T-helper 2 cell treated with Interferon-gamma antibody and Interleukin-4, amounts not matched to agents 100 ng/mL and 5 ng/mL, for 36 hours (primary cell): ENCODE results near the gene RHBDD2. TPM values are rescaled to one million over a fixed set of nuclear protein-coding genes. Genes with fewer than 3 reads are reported as not detected.
"Not testable (repeated sequence)": the region's sequence is repeated elsewhere in the genome, so short reads cannot be mapped to it uniquely, and the experiment has no call there.

Experiments used
- intact Hi-C: fragments of 100-400 bp; cut with micrococcal nuclease; formaldehyde crosslinking; loops from one replicate; pipeline ENCODE4 v1.15.1; 2023
- total RNA-seq: library from RNA; stranded (reverse); gene quantifications from 2 replicates; pipeline ENCODE4 v1.2.3, GENCODE V29; 2022

Gene RHBDD2
- total RNA-seq: 46.2 and 48.9 TPM in 2 replicates

GRCh38 chr7:75878769-75879611, at the start of gene RHBDD2:
RHBDD2 (plus strand) TSS chr7:75879034; CDS start chr7:75879083, 49 bp downstream.
- intact Hi-C loops: loop anchor here (1.0 to 2.0 kb wide), 5 partner anchors 36 to 288 kb away; partner anchors contain the start of genes HIP1, POR and STYXL1

DNA sequence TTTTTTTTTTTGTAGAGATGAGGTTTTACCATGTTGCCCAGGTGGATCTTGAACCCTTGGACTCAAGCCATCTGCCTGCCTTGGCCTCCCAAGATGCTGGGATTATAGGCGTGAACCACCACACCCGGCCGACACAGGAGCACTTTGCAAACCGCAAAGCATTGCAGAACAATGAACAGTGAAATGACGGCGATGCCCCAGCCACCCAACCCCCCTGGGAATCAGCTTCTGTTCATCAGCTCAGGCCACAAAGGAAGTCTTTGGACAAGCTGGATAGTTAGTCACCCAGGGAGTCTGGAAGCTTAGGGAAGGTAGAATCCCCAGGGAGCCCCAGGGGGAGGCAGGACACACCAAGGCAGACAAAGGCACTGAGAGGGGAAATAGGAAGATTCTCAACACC, 49.2 kb upstream of the RHBDD2 start:
- intact Hi-C loops: not testable (repeated sequence)

DNA sequence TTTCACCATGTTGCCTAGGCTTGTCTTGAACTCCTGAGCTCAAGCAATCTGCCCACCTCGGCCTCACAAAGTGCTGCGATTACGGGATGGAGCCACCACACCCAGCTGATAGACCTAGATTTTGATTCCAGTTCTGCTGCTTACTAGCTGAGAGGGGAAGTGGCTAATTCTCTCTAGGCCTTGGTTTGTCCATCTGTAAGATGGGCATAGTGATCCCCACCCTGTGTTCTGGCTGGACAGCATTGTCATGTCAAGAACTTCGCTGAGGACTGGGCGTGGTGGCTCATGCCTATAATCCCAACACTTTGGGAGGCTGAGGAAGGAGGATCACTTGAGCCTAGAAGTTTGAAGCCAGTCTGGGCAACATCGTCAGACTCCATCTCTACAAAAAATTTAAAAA, 47.9 kb upstream of the RHBDD2 start:
- intact Hi-C loops: no loop called here

GRCh38 chr7:75833662-75834061, 45.2 kb upstream of the RHBDD2 start:
- intact Hi-C loops: not testable (repeated sequence)

- intact Hi-C loops: no loop called here
These were observed 43.0 kb upstream of the RHBDD2 start for GRCh38 chr7:75835688-75836285.

DNA sequence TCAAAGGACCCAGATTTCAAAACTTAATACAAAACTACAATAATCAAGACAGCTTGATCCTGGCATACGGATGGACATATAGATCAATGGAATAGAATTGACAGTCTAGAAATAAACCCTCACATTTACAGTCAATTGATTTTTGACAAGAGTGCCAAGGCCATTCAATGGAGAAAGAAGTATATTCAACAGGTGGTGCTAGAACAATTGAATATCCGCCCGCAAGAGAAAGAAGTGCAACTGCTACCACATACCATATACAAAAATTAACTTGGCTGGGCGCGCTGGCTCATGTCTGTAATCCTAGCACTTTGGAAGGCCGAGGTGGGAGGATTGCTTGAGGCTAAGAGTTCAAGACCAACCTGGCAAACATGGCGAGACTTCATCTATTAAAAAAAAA, 42.0 kb upstream of the RHBDD2 start:
- intact Hi-C loops: no loop called here

- intact Hi-C loops: not testable (repeated sequence)
These were observed 40.4 kb upstream of the RHBDD2 start for GRCh38 chr7:75838281-75838930.

DNA sequence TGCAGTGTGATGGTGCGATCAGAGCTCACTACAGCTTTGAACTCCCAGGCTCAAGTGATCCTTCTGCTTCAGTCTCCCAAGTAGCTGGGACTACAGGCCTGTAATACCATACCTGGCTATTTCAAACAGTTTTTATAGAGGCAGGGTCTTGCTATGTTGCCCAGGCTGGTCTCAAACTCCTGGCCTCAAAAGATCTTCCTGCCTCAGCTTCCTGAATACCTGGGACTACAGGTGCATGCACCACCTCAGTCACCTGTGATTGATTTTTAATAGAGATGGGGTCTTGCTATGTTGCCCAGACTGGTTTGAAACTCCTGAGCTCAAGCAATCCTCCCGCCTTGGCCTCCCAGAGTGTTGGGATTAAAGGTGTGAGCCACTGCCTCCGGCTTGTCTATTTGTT, 38.8 kb upstream of the RHBDD2 start:
- intact Hi-C loops: no loop called here

- intact Hi-C loops: no loop called here
These were observed 35.9 kb upstream of the RHBDD2 start for GRCh38 chr7:75842836-75843446.

GRCh38 chr7:75843613-75844116, 35.2 kb upstream of the RHBDD2 start:
- intact Hi-C loops: no loop called here

DNA sequence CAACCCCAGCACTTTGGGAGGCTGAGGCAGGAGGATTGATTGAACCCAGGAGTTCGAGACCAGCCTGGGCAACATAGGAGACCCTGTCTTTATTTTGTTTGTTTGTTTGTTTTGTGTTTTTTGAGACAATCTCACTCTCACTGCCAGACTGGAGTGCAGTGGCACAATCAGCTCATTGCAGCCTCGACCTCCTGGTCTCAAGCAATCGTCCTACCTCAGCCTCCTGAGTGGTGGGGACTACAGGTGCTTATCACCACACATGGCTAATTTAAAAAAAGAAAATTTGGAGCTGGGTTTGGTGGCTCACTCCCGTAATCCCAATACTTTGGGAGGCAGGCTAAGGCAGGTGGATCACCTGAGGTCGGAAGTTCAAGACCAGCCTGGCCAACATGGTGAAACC, 34.7 kb upstream of the RHBDD2 start:
- intact Hi-C loops: no loop called here

GRCh38 chr7:75845132-75845531, 33.7 kb upstream of the RHBDD2 start:
- intact Hi-C loops: not testable (repeated sequence)

DNA sequence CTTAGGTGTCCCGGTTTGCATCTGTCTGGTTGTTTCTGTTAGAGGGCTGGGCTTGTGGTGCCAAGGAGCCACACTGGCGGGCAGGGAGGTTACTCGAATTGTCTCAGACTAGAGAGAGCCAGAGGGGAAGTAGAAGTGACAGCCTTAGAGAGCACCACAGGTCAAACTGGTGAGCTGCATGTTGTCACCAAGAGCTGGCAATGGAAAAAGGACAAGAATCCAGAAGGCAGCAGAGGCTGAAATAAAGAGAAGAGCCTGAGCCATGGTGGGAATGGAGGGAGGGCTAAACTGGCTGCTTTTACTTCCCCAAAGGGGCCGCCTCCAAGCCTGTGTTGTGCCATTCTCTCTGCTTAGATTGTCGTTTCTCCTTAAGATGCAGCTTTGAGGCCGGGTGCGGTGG, 31.1 kb upstream of the RHBDD2 start:
- intact Hi-C loops: no loop called here

- intact Hi-C loops: no loop called here
These were observed 29.3 kb upstream of the RHBDD2 start for GRCh38 chr7:75849573-75849972.

- intact Hi-C loops: no loop called here
These were observed 28.6 kb upstream of the RHBDD2 start for GRCh38 chr7:75850235-75850634.

DNA sequence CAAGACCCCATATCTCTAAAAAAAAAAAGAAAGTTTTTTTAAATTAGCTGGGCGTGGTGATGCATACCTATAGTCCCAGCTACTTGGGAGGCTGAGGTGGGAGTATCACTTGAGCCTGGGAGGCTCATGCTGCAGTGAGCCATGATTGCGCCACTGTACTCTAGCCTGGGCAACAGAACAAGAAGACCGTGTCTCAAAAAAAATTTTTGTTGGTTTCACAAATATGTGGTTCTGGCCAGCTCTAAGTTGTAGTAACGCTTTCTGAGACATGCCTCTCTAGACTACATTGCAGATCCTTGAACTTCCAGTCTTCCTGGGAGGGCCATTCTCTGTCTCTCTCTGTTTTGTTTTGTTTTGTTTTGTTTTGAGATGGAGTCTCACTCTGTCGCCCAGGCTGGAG, 24.6 kb upstream of the RHBDD2 start:
- intact Hi-C loops: no loop called here

DNA sequence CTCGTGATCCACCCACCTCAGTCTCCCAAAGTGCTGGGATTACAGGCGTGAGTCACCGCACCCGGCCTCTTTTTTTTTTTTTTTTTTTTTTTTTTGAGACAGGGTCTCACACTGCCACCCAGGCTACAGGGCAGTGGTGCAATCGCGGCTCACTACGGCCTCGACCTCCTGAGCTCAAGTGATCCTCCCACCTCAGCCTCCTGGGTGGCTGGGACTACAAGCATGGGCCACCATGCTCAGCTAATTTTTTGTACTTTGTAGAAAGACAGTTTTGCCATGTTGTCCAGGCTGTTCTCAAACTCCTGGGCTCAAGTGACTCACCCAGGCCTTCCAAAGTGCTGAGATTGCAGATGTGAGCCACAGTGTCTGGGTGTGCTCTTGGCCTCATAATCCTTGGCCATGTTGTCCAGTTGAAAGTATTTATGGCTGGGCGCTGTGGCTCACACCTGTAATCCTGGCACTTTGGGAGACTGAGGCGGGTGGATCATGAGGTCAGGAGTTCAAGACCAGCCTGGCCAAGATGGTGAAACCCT, 24.0 kb upstream of the RHBDD2 start:
- intact Hi-C loops: not testable (repeated sequence)

DNA sequence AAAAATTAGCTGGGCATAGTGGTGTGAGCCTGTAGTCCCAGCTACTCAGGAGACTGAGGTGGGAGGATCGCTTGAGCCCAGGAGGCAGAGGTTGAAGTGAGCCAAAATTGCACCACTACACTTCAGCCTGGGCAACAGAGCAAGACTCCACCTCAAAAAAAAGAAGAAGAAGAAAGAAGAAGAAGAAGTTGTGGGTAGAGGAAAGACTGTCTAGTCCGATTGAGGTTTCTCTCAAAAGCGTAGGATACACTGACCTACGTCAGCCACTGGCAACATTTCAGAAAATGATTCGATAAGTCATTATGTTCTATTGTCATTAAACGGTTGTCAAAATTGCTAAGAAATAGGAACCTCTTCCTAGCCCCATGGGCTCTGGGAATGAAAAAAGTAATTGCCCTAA, 22.3 kb upstream of the RHBDD2 start:
- intact Hi-C loops: no loop called here

DNA sequence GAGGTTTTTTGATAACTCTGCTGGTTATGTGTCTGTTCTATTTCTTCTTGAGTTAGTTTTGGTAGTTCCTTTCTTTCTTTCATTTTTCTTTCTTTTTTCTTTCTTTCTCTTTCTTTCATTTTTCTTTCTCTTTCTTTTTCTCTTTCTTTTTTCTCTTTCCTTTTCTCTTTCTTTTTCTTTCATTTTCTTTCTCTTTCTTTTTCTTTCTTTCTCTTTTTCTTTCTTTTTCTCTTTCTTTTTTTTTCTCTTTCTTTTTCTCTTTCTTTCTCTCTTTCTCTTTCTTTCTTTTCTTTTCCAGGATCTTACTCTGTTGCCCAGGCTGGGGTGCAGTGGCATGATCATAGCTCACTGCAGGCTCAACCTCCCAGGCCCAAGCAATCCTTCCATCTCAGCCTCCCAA, 20.4 kb upstream of the RHBDD2 start:
- intact Hi-C loops: no loop called here

- intact Hi-C loops: no loop called here
These were observed 17.2 kb upstream of the RHBDD2 start for GRCh38 chr7:75861636-75862035.

- intact Hi-C loops: not testable (repeated sequence)
These were observed 14.6 kb upstream of the RHBDD2 start for GRCh38 chr7:75864251-75864650.
